GM12878 (cell line): ENCODE data around the gene ECT2L. TPM values are rescaled to one million over a fixed set of nuclear protein-coding genes. Genes with fewer than 3 reads are reported as not detected.

Source experiments
- ATAC-seq: fragments of 200-7000 bp; cut with Tn5 transposase; 3 replicates; pipeline ENCODE4 v1.9.1; 2020; ENCODE audit warnings: mild to moderate bottlenecking, moderate library complexity
- BruUV-seq: library from RNA; stranded (reverse); fragments of 400-500 nt; replicated peaks from 2 replicates; lab custom pipeline; 2021; lab: Mats Ljungman, UMichigan
- CTCF ChIA-PET: fragments of 300-600 bp; sonication (Branson Sonifier 250); formaldehyde crosslinking; extraction: SDS; loops from one replicate; lab custom pipeline; 2021; ENCODE audit warnings: inconsistent platforms; lab: Yijun Ruan, JAX
- POLR2A ChIA-PET: fragments of 350-600 bp; formaldehyde crosslinking; extraction: SDS; loops from one replicate; lab custom pipeline; 2021; ENCODE audit warnings: inconsistent platforms; lab: Charles Lee
- RAD21 ChIA-PET: fragments of 300-600 bp; sonication (Branson Sonifier 250); formaldehyde crosslinking; loops from one replicate; lab custom pipeline; 2023; ENCODE audit warnings: antibody characterized with exemption; ENCODE audit not compliant: unreplicated experiment; lab: Charles Lee
- SMC1A ChIA-PET: fragments of 300-600 bp; sonication (Branson Sonifier 250); formaldehyde crosslinking; loops from one replicate; lab custom pipeline; 2023; ENCODE audit not compliant: unreplicated experiment, uncharacterized antibody; lab: Charles Lee
- DNase-seq: peaks from one replicate; pipeline ENCODE4 v3.0.0-alpha.2; 2011; ENCODE audit warnings: low read depth, low spot score
- FAIRE-seq: peaks from 3 replicates; lab custom pipeline; 2011; peaks lifted over from hg19 to GRCh38; lab: Jason Lieb, UNC
- H2AFZ ChIP-seq: 2 replicates; pipeline ENCODE4 v1.6.0; 2011; ENCODE audit warnings: low read depth, low read length, control low read depth; ENCODE audit not compliant: control insufficient read depth
- H3K27ac ChIP-seq: 2 replicates; pipeline ENCODE4 v1.5.1; 2011; ENCODE audit warnings: control low read depth; ENCODE audit not compliant: control insufficient read depth, insufficient read depth
- H3K27me3 ChIP-seq, 2 experiments: replicated peaks in 1 of 2; 2 replicates each; pipeline versions ENCODE4 v1.6.0 to v1.6.1; 2011; ENCODE audit warnings: low read length in 1 of 2; ENCODE audit not compliant: control insufficient read depth in 2 of 2, insufficient read depth in 2 of 2
- H3K36me3 ChIP-seq, 2 experiments: 2 replicates each; pipeline ENCODE4 v1.5.1; 2011; ENCODE audit warnings: low read length in 1 of 2; ENCODE audit not compliant: control insufficient read depth in 2 of 2, insufficient read depth in 2 of 2
- H3K4me1 ChIP-seq: 2 replicates; pipeline ENCODE4 v1.6.1; 2011; ENCODE audit warnings: mild to moderate bottlenecking, low read length, moderate library complexity, mixed read lengths; ENCODE audit not compliant: control insufficient read depth, insufficient read depth
- H3K4me2 ChIP-seq: 2 replicates; pipeline ENCODE4 v1.6.0; 2011; ENCODE audit warnings: control low read depth; ENCODE audit not compliant: control insufficient read depth, insufficient read depth
- H3K4me3 ChIP-seq: fragments of 200-600 bp; sonication (generic); 2 replicates; pipeline ENCODE4 v1.5.1; 2016
- H3K79me2 ChIP-seq: 2 replicates; pipeline ENCODE4 v1.6.0; 2011; ENCODE audit warnings: low read length; ENCODE audit not compliant: control insufficient read depth, insufficient read depth
- H3K9ac ChIP-seq: 2 replicates; pipeline ENCODE4 v1.8.0; 2011; ENCODE audit warnings: low read length, control low read depth, mixed read lengths; ENCODE audit not compliant: control insufficient read depth, insufficient read depth
- H3K9me3 ChIP-seq: replicated peaks from 3 replicates; pipeline ENCODE4 v1.5.1; 2011; ENCODE audit warnings: mild to moderate bottlenecking, low read length; ENCODE audit not compliant: control insufficient read depth, insufficient read depth
- H4K20me1 ChIP-seq: 2 replicates; pipeline ENCODE4 v1.6.0; 2011; ENCODE audit not compliant: control insufficient read depth, insufficient read depth
- BACH1 ChIP-seq: fragments of 450-650 bp; IDR thresholded peaks from 2 replicates; pipeline ENCODE4 v1.6.1; 2017; ENCODE audit warnings: mild to moderate bottlenecking, borderline replicate concordance
- CREB1 ChIP-seq: IDR thresholded peaks from 2 replicates; pipeline ENCODE4 v1.6.1; 2012; ENCODE audit warnings: low read depth, mild to moderate bottlenecking, inconsistent platforms
- EGR1 ChIP-seq, 2 experiments: IDR thresholded peaks; 1 replicate in 1 of 2; 2 replicates in 1 of 2; pipeline ENCODE4 v1.6.1; 2011 to 2012; ENCODE audit warnings: low read depth in 2 of 2, low read length in 2 of 2, borderline replicate concordance in 1 of 2, mild to moderate bottlenecking in 1 of 2, moderate library complexity in 1 of 2
- EZH2 ChIP-seq: IDR thresholded peaks from 2 replicates; pipeline ENCODE4 v1.6.1; 2012; ENCODE audit warnings: low read depth, mild to moderate bottlenecking, control low read depth, inconsistent platforms, low read length, borderline replicate concordance; ENCODE audit not compliant: control insufficient read depth
- IKZF1 ChIP-seq: fragments of 450-650 bp; conservative IDR thresholded peaks from 2 replicates; pipeline ENCODE4 v1.6.1; 2017; ENCODE audit warnings: antibody characterized with exemption, mild to moderate bottlenecking
- IKZF2 ChIP-seq, 2 experiments: fragments of 450-650 bp; IDR thresholded peaks; 2 replicates each; pipeline ENCODE4 v1.6.1; 2017; ENCODE audit warnings: mild to moderate bottlenecking in 2 of 2, moderate library complexity in 2 of 2
- JUNB ChIP-seq: IDR thresholded peaks from 2 replicates; pipeline ENCODE4 v1.6.1; 2016; ENCODE audit warnings: antibody characterized with exemption, mild to moderate bottlenecking
- MYB ChIP-seq: fragments of 150-350 bp; IDR thresholded peaks from 2 replicates; pipeline ENCODE4 v1.6.1; 2014; ENCODE audit warnings: mild to moderate bottlenecking, low read depth, low read length, borderline replicate concordance
- RELA ChIP-seq: fragments of 450-650 bp; IDR thresholded peaks from 2 replicates; pipeline ENCODE4 v1.8.0; 2014; ENCODE audit warnings: borderline replicate concordance; ENCODE audit not compliant: partially characterized antibody
- RELB ChIP-seq: fragments of 450-650 bp; IDR thresholded peaks from 2 replicates; pipeline ENCODE4 v1.6.1; 2017; ENCODE audit warnings: low read depth, mild to moderate bottlenecking, moderate library complexity
- RUNX3 ChIP-seq: IDR thresholded peaks from 2 replicates; pipeline ENCODE4 v1.6.1; 2012; ENCODE audit warnings: low read length, inconsistent platforms
- TAF1 ChIP-seq: IDR thresholded peaks from 2 replicates; pipeline ENCODE4 v1.6.1; 2011; ENCODE audit warnings: mild to moderate bottlenecking, low read depth, low read length, borderline replicate concordance
- TCF3 ChIP-seq: IDR thresholded peaks from 2 replicates; pipeline ENCODE4 v1.6.1; 2012; ENCODE audit warnings: low read depth, mild to moderate bottlenecking, low read length, borderline replicate concordance; ENCODE audit not compliant: insufficient read depth
- ZZZ3 ChIP-seq: IDR thresholded peaks from 2 replicates; pipeline ENCODE4 v1.6.1; 2011; ENCODE audit warnings: low read depth; ENCODE audit not compliant: control insufficient read depth, insufficient read length
- WGBS: methylation state at CpG from one replicate; pipeline ENCODE4 v1.1.6; 2016; ENCODE audit warnings: low lambda C conversion rate; ENCODE audit not compliant: insufficient replicate concordance, insufficient coverage; ENCODE audit errors: missing lambda C conversion rate; 5-methylcytosine and 5-hydroxymethylcytosine counted together
- in situ Hi-C: fragments of 300-500 bp; cut with MboI; formaldehyde crosslinking; loops from 9 replicates; pipeline ENCODE4 v1.14.3; 2018; ENCODE audit warnings: mixed read lengths
- intact Hi-C: fragments of 100-400 bp; cut with micrococcal nuclease; formaldehyde crosslinking; loops from one replicate; pipeline ENCODE4 v1.14.2; 2022; ENCODE audit not compliant: unreplicated experiment
- polyA plus RNA-seq, 11 experiments: library from polyadenylated mRNA; depleted of rRNA in 4 of 11; unstranded in 6 of 11; stranded (reverse) in 5 of 11; fragments of >200 nt; fragmentation: Nextera tagmentation in 4 of 11; fragmentation: Illumina TruSeq in 1 of 11; extraction: Ambion mirVana in 4 of 11; extraction: Trizol in 1 of 11; gene quantifications; 1 replicate in 1 of 11; 2 replicates in 10 of 11; pipeline versions ENCODE4 v1.2.1 to v1.2.3, GENCODE V29; 2011 to 2016; ENCODE audit warnings: inconsistent platforms in 2 of 11, missing spikeins in 2 of 11, low read depth in 1 of 11
- total RNA-seq, 4 experiments: library from RNA; depleted of rRNA in 3 of 4; stranded (reverse); fragments of >200 nt in 3 of 4; fragmentation: Illumina TruSeq in 1 of 4; extraction: Trizol in 1 of 4; gene quantifications; 2 replicates each; pipeline versions ENCODE4 v1.2.1 to v1.2.3, GENCODE V29; 2013 to 2021

The ECT2L gene
- total and polyA plus RNA-seq, 10 of the 15 experiments (the other 5 are each of a cell fraction or from before 2014, with no cell fraction given) = 0.05 to 0.09 TPM; not detected in 8

DNA sequence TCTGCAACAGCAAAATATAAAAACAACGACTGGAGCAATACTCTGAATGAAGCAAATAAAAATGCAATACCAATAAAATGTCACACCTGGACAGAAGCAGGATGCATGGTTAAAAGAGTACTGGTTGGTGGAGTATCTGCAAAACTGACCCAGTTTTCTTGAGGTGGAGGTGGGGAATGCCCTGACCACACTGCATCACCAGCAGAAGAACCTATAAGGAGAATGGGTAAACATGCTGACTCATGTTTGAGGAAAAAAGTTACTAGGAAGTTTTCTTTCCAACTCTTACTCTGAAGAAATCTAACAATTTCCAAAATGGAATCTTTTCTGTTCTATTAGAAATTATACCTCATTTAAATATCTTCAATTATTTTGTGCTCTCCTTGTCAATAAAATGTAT is 148.5 kb downstream of the ECT2L start:
- no peak overlapping the region for H3K4me2 ChIP-seq
- ATAC-seq = peak; percentile 78

More for the DNA sequence above, 148.5 kb downstream of the ECT2L start:
- H3K9me3 ChIP-seq = no peaks in the 10 kb centered on the region; the same call in 2 of the 3 replicates
- H3K9ac ChIP-seq = no peak overlapping the region
- 0 out of 2 replicates have a peak, but pooled peaks have one; percentile 6 for TF ChIP-seq JUNB
- TF ChIP-seq RUNX3 = peak; percentile 83
- 0 out of 2 replicates have a peak, but pooled peaks have one; percentile 34 for TF ChIP-seq CREB1
- peak; percentile 39 for TF ChIP-seq RELA
- no peak for TF ChIP-seq TCF3
- peak; percentile 53 to 58; a peak in 3 of 4 replicates for TF ChIP-seq IKZF2 (IDR thresholded peaks at IDR 0.05)
- peak; percentile 38 for TF ChIP-seq IKZF1
- no peak for TF ChIP-seq MYB
- peak; percentile 98 for TF ChIP-seq BACH1
- TF ChIP-seq ZZZ3 = no peak
- TF ChIP-seq TAF1 = no peak
- TF ChIP-seq EZH2 = no peak
- TF ChIP-seq EGR1 (IDR thresholded peaks at IDR 0.05; ENCODE audit: borderline replicate concordance in 1 of 2, low read depth in 2 of 2, low read length in 2 of 2) = peak in 1 of 2 experiments; percentile 22; a peak in 1 of 3 replicates
- TF ChIP-seq RELB = peak; percentile 52; the same call in 1 of the 2 replicates
- H4K20me1 ChIP-seq = no peaks in the 10 kb centered on the region
- no peak overlapping the region for H3K4me3 ChIP-seq
- H3K4me1 ChIP-seq = peaks cover 5% of the 10 kb centered on the region; the same call in 1 of the 2 replicates
- RAD21 ChIA-PET = no interaction called here
- POLR2A ChIA-PET = interaction anchor here (1.3 kb wide), 1 partner anchor 26 kb away, joined by 3 read pairs; no protein-coding TSS in a partner anchor
- peaks cover 14% of the 10 kb centered on the region for H3K79me2 ChIP-seq
- in situ Hi-C loops = no loop called here
- FAIRE-seq (no peak), DNase-seq (no peak)
- no peak overlapping the region for H2AFZ ChIP-seq
- no TSS peak for BruUV-seq
- CTCF ChIA-PET = interaction anchor here (1.5 kb wide), 1 partner anchor 128 kb away, joined by 3 read pairs; no protein-coding TSS in a partner anchor
- H3K27me3 ChIP-seq = no peaks in the 10 kb centered on the region
- peaks cover 0 to 16% of the 10 kb centered on the region in 2 experiments; a peak in 1 of 4 replicates for H3K36me3 ChIP-seq
- SMC1A ChIA-PET = no interaction called here
- intact Hi-C loops = no loop called here
- WGBS = 44% methylated on average over 1 of the region's 1 CpG
- H3K27ac ChIP-seq = peak overlapping the region; percentile 48; the same call in 1 of the 2 replicates
